Measurements from ENCODE around the gene GATC.

- TF ChIP-seq CTCF (IDR thresholded peaks at IDR 0.05) (no peak), POLR2A (IDR thresholded peaks at IDR 0.05) (no peak)
Measured at GRCh38 chr12:120468325-120468820, 22.1 kb downstream of the GATC start.
